GM19455 (cell line): ENCODE results near the gene FAM222B.
"Not testable (repeated sequence)": the region's sequence is repeated elsewhere in the genome, so short reads cannot be mapped to it uniquely, and the experiment has no call there.

Experiments
- ATAC-seq: cut with Tn5 transposase; IDR thresholded peaks from one replicate; pipeline ENCODE4 v1.9.1; 2021; ENCODE audit not compliant: unreplicated experiment

FAM222B gene

GRCh38 chr17:28746611-28747050 lies 96.0 kb downstream of the FAM222B start:
- ATAC-seq: no peak

- no peak for ATAC-seq
Measured at GRCh38 chr17:28745786-28746411, 96.7 kb downstream of the FAM222B start.

- no peak for ATAC-seq
Measured at GRCh38 chr17:28744972-28745785, 97.4 kb downstream of the FAM222B start.

- peak; percentile 23 for ATAC-seq
Measured at GRCh38 chr17:28744104-28744971, 98.3 kb downstream of the FAM222B start.

- peak; percentile 65 for ATAC-seq
Measured at GRCh38 chr17:28743243-28744103, 99.1 kb downstream of the FAM222B start, which contains the start of gene TRAF4. Gene TRAF4 (plus strand): TSS chr17:28744011. CDS start chr17:28744113, 102 bp downstream.

- no peak for ATAC-seq
Measured at GRCh38 chr17:28741358-28742349, 100.9 kb downstream of the FAM222B start.

- ATAC-seq: no peak
Measured at GRCh38 chr17:28740406-28741357, 101.9 kb downstream of the FAM222B start.

- ATAC-seq: no peak
Measured at GRCh38 chr17:28738680-28739384, 103.8 kb downstream of the FAM222B start.

GRCh38 chr17:28737770-28738679 lies 104.6 kb downstream of the FAM222B start:
- peak; percentile 61 for ATAC-seq

GRCh38 chr17:28737316-28737715 lies 105.3 kb downstream of the FAM222B start:
- no peak for ATAC-seq

GRCh38 chr17:28735913-28736769 lies 106.4 kb downstream of the FAM222B start:
- ATAC-seq: not testable (repeated sequence)

GRCh38 chr17:28735242-28735722 lies 107.3 kb downstream of the FAM222B start:
- no peak for ATAC-seq

GRCh38 chr17:28734712-28735241 lies 107.8 kb downstream of the FAM222B start:
- ATAC-seq: no peak

GRCh38 chr17:28733346-28733745 lies 109.2 kb downstream of the FAM222B start:
- ATAC-seq: no peak

- ATAC-seq: no peak
Measured at GRCh38 chr17:28729950-28730330, 112.7 kb downstream of the FAM222B start.
